IMR-90 (cell line): Measurements from ENCODE around the gene CSNK2B. TPM values are rescaled to one million over a fixed set of nuclear protein-coding genes. Genes with fewer than 3 reads are reported as not detected.

Experiments used
- ATAC-seq: fragments of 200-7000 bp; cut with Tn5 transposase; 2 replicates; pipeline ENCODE4 v1.9.1; 2020; ENCODE audit warnings: low read depth, mild to moderate bottlenecking, moderate library complexity
- BruUV-seq: library from RNA; stranded (reverse); fragments of 400-500 nt; replicated peaks from 2 replicates; lab custom pipeline; 2021; lab: Mats Ljungman, UMichigan
- CTCF ChIA-PET: fragments of 300-600 bp; formaldehyde crosslinking; extraction: SDS; loops from one replicate; lab custom pipeline; 2021; ENCODE audit warnings: antibody characterized with exemption; lab: Yijun Ruan, JAX
- POLR2A ChIA-PET: fragments of 300-600 bp; sonication (Branson Sonifier 250); formaldehyde crosslinking; loops from one replicate; lab custom pipeline; 2022; ENCODE audit warnings: antibody characterized with exemption; ENCODE audit not compliant: unreplicated experiment; lab: Charles Lee
- DNase-seq: peaks from one replicate; pipeline ENCODE4 v3.0.0; 2013
- H2AFZ ChIP-seq: replicated peaks from 2 replicates; pipeline ENCODE3; 2013; ENCODE audit warnings: low read length, mild to moderate bottlenecking; ENCODE audit not compliant: poor library complexity
- H2AK5ac ChIP-seq: 2 replicates; pipeline ENCODE4 v1.6.1; 2013; ENCODE audit warnings: low read depth, low read length, inconsistent platforms
- H2AK9ac ChIP-seq: replicated peaks from 2 replicates; pipeline ENCODE3; 2013; ENCODE audit warnings: mild to moderate bottlenecking, low read depth, low read length, moderate library complexity; ENCODE audit not compliant: poor library complexity
- H2BK120ac ChIP-seq: 2 replicates; pipeline ENCODE4 v1.6.1; 2013; ENCODE audit warnings: low read depth, low read length, inconsistent platforms
- H2BK15ac ChIP-seq: 3 replicates; pipeline ENCODE4 v1.6.1; 2013; ENCODE audit warnings: low read depth, low read length, inconsistent platforms
- H2BK20ac ChIP-seq: 2 replicates; pipeline ENCODE4 v1.6.1; 2013; ENCODE audit warnings: low read depth, mild to moderate bottlenecking, inconsistent platforms, low read length, moderate library complexity
- H2BK5ac ChIP-seq: 2 replicates; pipeline ENCODE4 v1.6.1; 2013; ENCODE audit warnings: mild to moderate bottlenecking, low read depth, low read length, inconsistent platforms; ENCODE audit not compliant: poor library complexity, severe bottlenecking
- H3K14ac ChIP-seq: replicated peaks from 2 replicates; pipeline ENCODE4 v1.6.1; 2013; ENCODE audit warnings: low read depth, low read length, inconsistent platforms
- H3K18ac ChIP-seq: 2 replicates; pipeline ENCODE4 v1.6.1; 2013; ENCODE audit warnings: low read depth, low read length, control low read depth
- H3K23ac ChIP-seq: 2 replicates; pipeline ENCODE4 v1.6.1; 2013; ENCODE audit warnings: low read depth, low read length, inconsistent platforms
- H3K27ac ChIP-seq: 2 replicates; pipeline ENCODE4 v1.5.1; 2013; ENCODE audit warnings: mild to moderate bottlenecking, control low read depth, low read length; ENCODE audit not compliant: insufficient read depth
- H3K27me3 ChIP-seq: 2 replicates; pipeline ENCODE4 v1.6.1; 2013; ENCODE audit warnings: low read length; ENCODE audit not compliant: control insufficient read depth, insufficient read depth
- H3K36me3 ChIP-seq: 2 replicates; pipeline ENCODE4 v1.6.1; 2013; ENCODE audit warnings: low read length, mixed read lengths; ENCODE audit not compliant: control insufficient read depth, insufficient read depth
- H3K4ac ChIP-seq: 2 replicates; pipeline ENCODE4 v1.6.1; 2013; ENCODE audit warnings: low read depth, low read length, inconsistent platforms
- H3K4me1 ChIP-seq: 2 replicates; pipeline ENCODE4 v1.6.1; 2013; ENCODE audit warnings: low read length, mixed read lengths; ENCODE audit not compliant: control insufficient read depth, insufficient read depth
- H3K4me2 ChIP-seq: 2 replicates; pipeline ENCODE4 v1.6.1; 2013; ENCODE audit warnings: low read depth, mild to moderate bottlenecking, control low read depth, low read length, moderate library complexity
- H3K4me3 ChIP-seq: 2 replicates; pipeline ENCODE4 v1.5.1; 2013; ENCODE audit warnings: low read depth, mild to moderate bottlenecking, control low read depth, low read length, moderate library complexity; ENCODE audit not compliant: insufficient read depth
- H3K56ac ChIP-seq: 2 replicates; pipeline ENCODE4 v1.6.1; 2013; ENCODE audit warnings: low read length, inconsistent platforms; ENCODE audit not compliant: insufficient read depth; ENCODE audit errors: extremely low read depth
- H3K79me1 ChIP-seq, 2 experiments: 2 replicates each; pipeline ENCODE4 v1.6.1; 2013; ENCODE audit warnings: low read length in 2 of 2, inconsistent platforms in 1 of 2, low read depth in 1 of 2
- H3K9ac ChIP-seq: 2 replicates; pipeline ENCODE4 v1.6.1; 2013; ENCODE audit warnings: low read depth, low read length, control low read depth
- H3K9me1 ChIP-seq: 2 replicates; pipeline ENCODE4 v1.6.1; 2013; ENCODE audit warnings: low read length, inconsistent platforms; ENCODE audit not compliant: insufficient read depth
- H3K9me3 ChIP-seq: 2 replicates; pipeline ENCODE4 v1.6.1; 2013; ENCODE audit warnings: low read length; ENCODE audit not compliant: control insufficient read depth, insufficient read depth
- H4K20me1 ChIP-seq: 2 replicates; pipeline ENCODE4 v1.6.1; 2013; ENCODE audit warnings: low read length, inconsistent platforms; ENCODE audit not compliant: insufficient read depth
- H4K5ac ChIP-seq: 2 replicates; pipeline ENCODE4 v1.6.1; 2013; ENCODE audit warnings: mild to moderate bottlenecking, low read depth, low read length, control low read depth
- H4K8ac ChIP-seq, 2 experiments: 2 replicates each; pipeline ENCODE4 v1.6.1; 2013; ENCODE audit warnings: low read depth in 2 of 2, low read length in 2 of 2, control low read depth in 1 of 2, inconsistent platforms in 1 of 2
- H4K91ac ChIP-seq: 2 replicates; pipeline ENCODE4 v1.6.1; 2013; ENCODE audit warnings: low read depth, low read length, inconsistent platforms; ENCODE audit not compliant: insufficient read depth
- CTCF ChIP-seq: conservative IDR thresholded peaks from 2 replicates; pipeline ENCODE4 v1.5.1; 2012; ENCODE audit warnings: mild to moderate bottlenecking, low read depth, low read length, improper control_type of control experiment
- WGBS, 2 experiments: methylation state at CpG; one replicate each; pipeline versions ENCODE4 v1.1.5 to v1.1.7; 2013; ENCODE audit warnings: missing lambda C conversion rate in 2 of 2; ENCODE audit not compliant: insufficient read length in 1 of 2; ENCODE audit errors: extremely low coverage in 2 of 2; 5-methylcytosine and 5-hydroxymethylcytosine counted together
- dilution Hi-C: fragments of 300-500 bp; cut with HindIII; formaldehyde crosslinking; loops from one replicate; pipeline ENCODE4 v1.14.3; 2018; ENCODE audit warnings: low sequenced_read_pairs; ENCODE audit not compliant: unreplicated experiment
- in situ Hi-C: fragments of 300-500 bp; cut with MboI; formaldehyde crosslinking; loops from 3 replicates; pipeline ENCODE4 v1.14.3; 2019; ENCODE audit warnings: low sequenced_read_pairs, inconsistent platforms, mixed read lengths
- intact Hi-C: fragments of 100-400 bp; cut with micrococcal nuclease; formaldehyde crosslinking; loops from 2 replicates; pipeline ENCODE4 v1.10.0; 2022
- polyA plus RNA-seq, 3 experiments: library from polyadenylated mRNA; depleted of rRNA; stranded (reverse); fragments of >200 nt; gene quantifications; 2 replicates each; pipeline ENCODE4 v1.2.3, GENCODE V29; 2012; ENCODE audit warnings: low replicate concordance in 1 of 3
- total RNA-seq: library from RNA; depleted of rRNA; stranded (reverse); fragments of >200 nt; gene quantifications from 2 replicates; pipeline ENCODE4 v1.2.3, GENCODE V29; 2012

Gene CSNK2B
- total and polyA plus RNA-seq, 2 of the 4 experiments (the other 2 are of a cell fraction), result 194 to 240 TPM

GRCh38 chr6:31621991-31622390, 43.9 kb upstream of the CSNK2B start:
- TF ChIP-seq CTCF, result no peak
- H4K91ac ChIP-seq, result 0 out of 2 replicates have a peak overlapping the region, but pooled peaks have one; percentile 98
- H4K5ac ChIP-seq, result peak overlapping the region; percentile 65; the same call in 1 of the 2 replicates
- H3K79me1 ChIP-seq, result peaks cover 15 to 49% of the 10 kb centered on the region in 2 experiments
- no peak overlapping the region for H2BK20ac ChIP-seq
- CTCF ChIA-PET, result interaction anchor here (1.3 kb wide), 1 partner anchor 16 kb away, joined by 4 read pairs; no protein-coding TSS in a partner anchor
- H3K56ac ChIP-seq, result peak overlapping the region; percentile 97
- peak overlapping the region; percentile 98 for H3K4me2 ChIP-seq
- WGBS, 2 experiments, result no CpG with 5 or more reads among the region's 4 CpGs
- H3K4me1 ChIP-seq, result no peaks in the 10 kb centered on the region
- H3K4ac ChIP-seq, result peak overlapping the region; percentile 98
- H2BK120ac ChIP-seq, result no peak overlapping the region
- peak overlapping the region; percentile 99; the same call in 1 of the 2 replicates for H3K23ac ChIP-seq
- POLR2A ChIA-PET, result interaction anchor here (0.6 kb wide), 1 partner anchor 242 kb away, joined by 3 read pairs; no protein-coding TSS in a partner anchor
- H3K27ac ChIP-seq, result peak overlapping the region; percentile 99
- peak overlapping the region; percentile 100 for H3K9ac ChIP-seq
- no TSS peak for BruUV-seq
- peak overlapping the region in 1 of 2 experiments; percentile 99; a peak in 2 of 4 replicates for H4K8ac ChIP-seq
- no peaks in the 10 kb centered on the region for H3K9me3 ChIP-seq
- peaks cover 46% of the 10 kb centered on the region for H4K20me1 ChIP-seq
- peak overlapping the region; percentile 100 for H3K14ac ChIP-seq
- dilution Hi-C loops (no loop called here), in situ Hi-C loops (no loop called here), intact Hi-C loops (no loop called here)
- H3K36me3 ChIP-seq, result peaks cover 41% of the 10 kb centered on the region
- H2AK9ac ChIP-seq, result peak overlapping the region; percentile 82
- H3K27me3 ChIP-seq, result no peaks in the 10 kb centered on the region
- peak overlapping the region; percentile 81 for H3K4me3 ChIP-seq
- DNase-seq (no peak), ATAC-seq (no peak)
- H2AFZ ChIP-seq, result no peak overlapping the region
- H2BK15ac ChIP-seq, result no peak overlapping the region
- H2AK5ac ChIP-seq, result peak overlapping the region; percentile 97; the same call in 1 of the 2 replicates
- H3K9me1 ChIP-seq, result peaks cover 6% of the 10 kb centered on the region
- H3K18ac ChIP-seq, result no peak overlapping the region
- H2BK5ac ChIP-seq, result peak overlapping the region; percentile 98
